Panc1 (cell line): ENCODE data around the gene LEAP2.

Experiments
- TF ChIP-seq, protein P1 (sequence below): fragments of 450-650 bp; IDR thresholded peaks from 2 replicates; pipeline ENCODE4 v1.5.1; 2017; ENCODE audit warnings: mild to moderate bottlenecking
- TF ChIP-seq, protein P2 (sequence below), 2 experiments: IDR thresholded peaks; 2 replicates each; pipeline ENCODE4 v1.6.1; 2011 to 2012; ENCODE audit warnings: low read depth in 2 of 2, control low read depth in 1 of 2, low read length in 1 of 2, mild to moderate bottlenecking in 1 of 2, moderate library complexity in 1 of 2; ENCODE audit not compliant: insufficient read depth in 1 of 2

DNA sequence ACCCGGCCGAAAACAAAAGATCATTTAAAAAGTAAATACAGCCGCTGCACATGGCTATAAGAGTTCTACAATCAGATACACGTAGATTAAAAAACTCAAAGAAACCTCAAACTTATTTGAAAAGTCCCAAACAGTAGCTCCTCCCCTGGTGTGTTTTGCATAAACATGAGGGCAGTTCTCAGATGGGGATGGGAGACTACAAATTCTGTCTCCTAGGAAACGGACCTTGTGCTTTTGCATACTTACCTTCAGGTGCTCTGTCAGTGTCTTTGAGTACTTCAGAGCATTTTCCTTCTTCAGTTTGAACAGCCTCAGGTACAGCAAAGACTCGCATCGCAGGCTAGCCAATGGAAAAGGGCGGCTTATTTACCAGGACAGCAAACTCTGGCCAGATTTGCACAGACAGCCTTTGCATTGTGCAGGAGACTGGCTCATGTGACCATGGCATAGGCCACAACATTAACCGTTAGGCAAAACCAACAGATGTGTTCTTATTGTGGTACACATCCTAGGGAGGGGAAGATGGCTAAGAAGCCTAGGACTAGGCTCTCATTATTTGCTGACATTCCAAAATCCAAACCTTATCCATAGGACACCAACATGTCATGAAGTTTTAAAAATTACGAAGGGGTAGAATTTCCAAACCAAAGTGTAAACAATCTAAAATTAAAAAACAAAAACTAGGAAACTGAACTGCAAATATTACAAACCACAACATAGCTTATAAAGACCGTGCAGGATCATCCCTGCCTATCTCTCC, 12.8 kb downstream of the LEAP2 start:
- TF ChIP-seq, protein P1, sequence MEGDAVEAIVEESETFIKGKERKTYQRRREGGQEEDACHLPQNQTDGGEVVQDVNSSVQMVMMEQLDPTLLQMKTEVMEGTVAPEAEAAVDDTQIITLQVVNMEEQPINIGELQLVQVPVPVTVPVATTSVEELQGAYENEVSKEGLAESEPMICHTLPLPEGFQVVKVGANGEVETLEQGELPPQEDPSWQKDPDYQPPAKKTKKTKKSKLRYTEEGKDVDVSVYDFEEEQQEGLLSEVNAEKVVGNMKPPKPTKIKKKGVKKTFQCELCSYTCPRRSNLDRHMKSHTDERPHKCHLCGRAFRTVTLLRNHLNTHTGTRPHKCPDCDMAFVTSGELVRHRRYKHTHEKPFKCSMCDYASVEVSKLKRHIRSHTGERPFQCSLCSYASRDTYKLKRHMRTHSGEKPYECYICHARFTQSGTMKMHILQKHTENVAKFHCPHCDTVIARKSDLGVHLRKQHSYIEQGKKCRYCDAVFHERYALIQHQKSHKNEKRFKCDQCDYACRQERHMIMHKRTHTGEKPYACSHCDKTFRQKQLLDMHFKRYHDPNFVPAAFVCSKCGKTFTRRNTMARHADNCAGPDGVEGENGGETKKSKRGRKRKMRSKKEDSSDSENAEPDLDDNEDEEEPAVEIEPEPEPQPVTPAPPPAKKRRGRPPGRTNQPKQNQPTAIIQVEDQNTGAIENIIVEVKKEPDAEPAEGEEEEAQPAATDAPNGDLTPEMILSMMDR, result no peak
- TF ChIP-seq, protein P2, sequence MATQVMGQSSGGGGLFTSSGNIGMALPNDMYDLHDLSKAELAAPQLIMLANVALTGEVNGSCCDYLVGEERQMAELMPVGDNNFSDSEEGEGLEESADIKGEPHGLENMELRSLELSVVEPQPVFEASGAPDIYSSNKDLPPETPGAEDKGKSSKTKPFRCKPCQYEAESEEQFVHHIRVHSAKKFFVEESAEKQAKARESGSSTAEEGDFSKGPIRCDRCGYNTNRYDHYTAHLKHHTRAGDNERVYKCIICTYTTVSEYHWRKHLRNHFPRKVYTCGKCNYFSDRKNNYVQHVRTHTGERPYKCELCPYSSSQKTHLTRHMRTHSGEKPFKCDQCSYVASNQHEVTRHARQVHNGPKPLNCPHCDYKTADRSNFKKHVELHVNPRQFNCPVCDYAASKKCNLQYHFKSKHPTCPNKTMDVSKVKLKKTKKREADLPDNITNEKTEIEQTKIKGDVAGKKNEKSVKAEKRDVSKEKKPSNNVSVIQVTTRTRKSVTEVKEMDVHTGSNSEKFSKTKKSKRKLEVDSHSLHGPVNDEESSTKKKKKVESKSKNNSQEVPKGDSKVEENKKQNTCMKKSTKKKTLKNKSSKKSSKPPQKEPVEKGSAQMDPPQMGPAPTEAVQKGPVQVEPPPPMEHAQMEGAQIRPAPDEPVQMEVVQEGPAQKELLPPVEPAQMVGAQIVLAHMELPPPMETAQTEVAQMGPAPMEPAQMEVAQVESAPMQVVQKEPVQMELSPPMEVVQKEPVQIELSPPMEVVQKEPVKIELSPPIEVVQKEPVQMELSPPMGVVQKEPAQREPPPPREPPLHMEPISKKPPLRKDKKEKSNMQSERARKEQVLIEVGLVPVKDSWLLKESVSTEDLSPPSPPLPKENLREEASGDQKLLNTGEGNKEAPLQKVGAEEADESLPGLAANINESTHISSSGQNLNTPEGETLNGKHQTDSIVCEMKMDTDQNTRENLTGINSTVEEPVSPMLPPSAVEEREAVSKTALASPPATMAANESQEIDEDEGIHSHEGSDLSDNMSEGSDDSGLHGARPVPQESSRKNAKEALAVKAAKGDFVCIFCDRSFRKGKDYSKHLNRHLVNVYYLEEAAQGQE (IDR thresholded peaks at IDR 0.05; ENCODE audit: insufficient read depth in 1 of 2, low read depth in 2 of 2, low read length in 1 of 2), result no peak
